ENCODE results near the gene LAMP2.

DNA sequence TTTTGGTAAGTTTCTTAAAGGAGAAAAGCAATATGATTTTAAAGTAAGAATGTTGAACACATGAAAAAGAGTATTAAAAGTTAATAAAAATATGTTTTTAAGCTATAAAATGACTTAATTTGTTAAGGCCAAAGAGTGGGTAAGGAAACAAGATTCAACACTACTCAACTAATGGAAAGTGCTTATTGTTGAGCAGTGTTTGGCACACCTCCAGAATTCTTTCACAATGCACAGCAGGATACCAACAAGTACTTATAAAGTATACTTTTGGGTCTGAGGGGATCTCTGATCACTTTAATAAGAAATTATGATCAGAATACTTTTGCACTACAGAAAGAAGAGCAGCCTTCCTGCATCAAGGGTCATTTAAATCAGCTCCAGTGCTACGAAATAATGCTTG is 5.9 kb downstream of the LAMP2 start:
- TF ChIP-seq, protein P1, sequence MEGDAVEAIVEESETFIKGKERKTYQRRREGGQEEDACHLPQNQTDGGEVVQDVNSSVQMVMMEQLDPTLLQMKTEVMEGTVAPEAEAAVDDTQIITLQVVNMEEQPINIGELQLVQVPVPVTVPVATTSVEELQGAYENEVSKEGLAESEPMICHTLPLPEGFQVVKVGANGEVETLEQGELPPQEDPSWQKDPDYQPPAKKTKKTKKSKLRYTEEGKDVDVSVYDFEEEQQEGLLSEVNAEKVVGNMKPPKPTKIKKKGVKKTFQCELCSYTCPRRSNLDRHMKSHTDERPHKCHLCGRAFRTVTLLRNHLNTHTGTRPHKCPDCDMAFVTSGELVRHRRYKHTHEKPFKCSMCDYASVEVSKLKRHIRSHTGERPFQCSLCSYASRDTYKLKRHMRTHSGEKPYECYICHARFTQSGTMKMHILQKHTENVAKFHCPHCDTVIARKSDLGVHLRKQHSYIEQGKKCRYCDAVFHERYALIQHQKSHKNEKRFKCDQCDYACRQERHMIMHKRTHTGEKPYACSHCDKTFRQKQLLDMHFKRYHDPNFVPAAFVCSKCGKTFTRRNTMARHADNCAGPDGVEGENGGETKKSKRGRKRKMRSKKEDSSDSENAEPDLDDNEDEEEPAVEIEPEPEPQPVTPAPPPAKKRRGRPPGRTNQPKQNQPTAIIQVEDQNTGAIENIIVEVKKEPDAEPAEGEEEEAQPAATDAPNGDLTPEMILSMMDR (IDR thresholded peaks at IDR 0.05): no peak
- no peak for TF ChIP-seq POLR2A (IDR thresholded peaks at IDR 0.05)
